Measurements from ENCODE around the gene SENP7. TPM values are rescaled to one million over a fixed set of nuclear protein-coding genes. Genes with fewer than 3 reads are reported as not detected.

The SENP7 gene
- polyA plus RNA-seq, 2 donors, result 4.2 to 6.4 TPM

DNA sequence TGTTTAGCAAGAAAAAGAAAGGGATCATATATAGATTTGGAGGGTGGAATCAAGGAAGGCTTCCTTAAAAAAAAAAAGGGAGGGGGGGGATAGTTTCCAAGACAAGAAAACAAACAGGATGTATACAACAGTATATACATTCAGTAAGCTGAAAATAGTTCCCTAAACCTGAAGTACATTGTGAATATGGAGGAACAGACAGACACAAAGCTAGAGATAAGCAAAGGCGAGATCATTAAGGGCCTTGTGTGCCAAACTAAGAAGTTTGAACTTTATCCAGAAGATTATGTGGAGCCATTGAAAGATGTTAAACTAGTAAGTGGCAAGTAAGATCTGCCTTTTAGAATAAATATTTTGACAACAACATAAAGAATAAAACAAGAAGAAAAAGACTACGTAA, 99.4 kb downstream of the SENP7 start:
- H3K4me3 ChIP-seq (ENCODE audit: low read depth in 1 of 2, low read length in 2 of 2), result no peak overlapping the region
- no peak overlapping the region for H3K27ac ChIP-seq (ENCODE audit: low read depth in 2 of 2, low read length in 1 of 2)
- H3K9me3 ChIP-seq (ENCODE audit: control insufficient read depth in 2 of 2, insufficient read depth in 1 of 2, low read depth in 1 of 2, low read length in 1 of 2), result no peaks in the 10 kb centered on the region
- H3K27me3 ChIP-seq (ENCODE audit: control insufficient read depth in 1 of 2, insufficient read depth in 2 of 2, low read length in 2 of 2), result no peaks in the 10 kb centered on the region
- WGBS, 2 donors, result 91 to 95% methylated on average over 2 of the region's 2 CpGs
- no peaks in the 10 kb centered on the region for H3K36me3 ChIP-seq (ENCODE audit: control insufficient read depth in 2 of 2, insufficient read depth in 2 of 2, low read length in 1 of 2)
- peaks cover 0 to 2% of the 10 kb centered on the region in 2 donors for H3K4me1 ChIP-seq (ENCODE audit: control insufficient read depth in 2 of 2, insufficient read depth in 2 of 2, low read length in 1 of 2)

DNA sequence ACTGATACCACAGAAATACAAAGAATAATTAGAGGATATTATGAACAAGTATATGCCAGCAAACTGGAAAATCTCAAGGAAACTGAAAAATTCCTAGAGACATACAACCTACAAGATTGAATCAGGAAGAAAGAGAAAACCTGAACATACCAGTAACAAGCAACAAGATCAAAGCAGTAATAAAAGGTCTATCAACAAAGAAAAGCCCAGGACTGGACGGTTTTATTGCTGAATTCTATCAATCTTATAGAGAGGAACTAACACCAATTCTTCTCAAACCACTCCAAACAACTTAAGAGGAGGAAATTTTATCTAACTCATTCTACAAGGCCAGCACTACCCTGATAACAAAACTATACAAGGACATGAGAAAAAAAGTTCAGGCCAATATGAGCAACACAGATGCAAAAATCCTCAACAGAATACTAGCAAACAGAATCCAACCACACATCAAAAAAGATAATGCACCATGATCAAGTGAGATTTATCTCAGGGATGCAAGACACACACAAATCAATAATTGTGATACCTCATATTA, 121.5 kb downstream of the SENP7 start:
- Histone ChIP-seq H3K4me3 (ENCODE audit: low read depth in 1 of 2, low read length in 2 of 2) (no peak overlapping the region), H3K4me1 (ENCODE audit: control insufficient read depth in 2 of 2, insufficient read depth in 2 of 2, low read length in 1 of 2) (no peaks in the 10 kb centered on the region), H3K36me3 (ENCODE audit: control insufficient read depth in 2 of 2, insufficient read depth in 2 of 2, low read length in 1 of 2) (no peaks in the 10 kb centered on the region), H3K9me3 (ENCODE audit: control insufficient read depth in 2 of 2, insufficient read depth in 1 of 2, low read depth in 1 of 2, low read length in 1 of 2) (no peaks in the 10 kb centered on the region), H3K27ac (ENCODE audit: low read depth in 2 of 2, low read length in 1 of 2) (no peak overlapping the region), H3K27me3 (ENCODE audit: control insufficient read depth in 1 of 2, insufficient read depth in 2 of 2, low read length in 2 of 2) (no peaks in the 10 kb centered on the region)
- WGBS, 2 donors, result 73 to 93% methylated on average over 1 of the region's 1 CpG

DNA sequence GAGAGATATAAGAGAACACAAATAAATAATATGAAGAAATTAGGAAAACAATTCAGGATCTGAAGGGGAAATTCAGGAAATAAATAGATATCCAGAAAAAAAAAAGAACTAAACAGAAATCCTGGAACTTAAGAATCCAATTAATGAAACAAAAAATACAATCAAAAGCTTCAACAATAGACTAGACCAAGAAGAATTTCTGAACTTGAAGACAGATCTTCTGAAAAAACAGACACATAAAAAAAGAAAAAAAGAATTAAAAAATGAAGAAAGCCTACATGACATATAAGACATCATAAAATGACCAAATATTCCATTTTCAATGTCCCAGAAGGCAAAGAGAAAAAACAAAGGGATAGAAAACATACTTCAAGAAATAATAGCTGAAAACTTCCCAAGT, 124.3 kb downstream of the SENP7 start:
- no peak overlapping the region for H3K27ac ChIP-seq (ENCODE audit: low read depth in 2 of 2, low read length in 1 of 2)
- H3K4me1 ChIP-seq (ENCODE audit: control insufficient read depth in 2 of 2, insufficient read depth in 2 of 2, low read length in 1 of 2), result no peaks in the 10 kb centered on the region
- H3K4me3 ChIP-seq (ENCODE audit: low read depth in 1 of 2, low read length in 2 of 2), result no peak overlapping the region

DNA sequence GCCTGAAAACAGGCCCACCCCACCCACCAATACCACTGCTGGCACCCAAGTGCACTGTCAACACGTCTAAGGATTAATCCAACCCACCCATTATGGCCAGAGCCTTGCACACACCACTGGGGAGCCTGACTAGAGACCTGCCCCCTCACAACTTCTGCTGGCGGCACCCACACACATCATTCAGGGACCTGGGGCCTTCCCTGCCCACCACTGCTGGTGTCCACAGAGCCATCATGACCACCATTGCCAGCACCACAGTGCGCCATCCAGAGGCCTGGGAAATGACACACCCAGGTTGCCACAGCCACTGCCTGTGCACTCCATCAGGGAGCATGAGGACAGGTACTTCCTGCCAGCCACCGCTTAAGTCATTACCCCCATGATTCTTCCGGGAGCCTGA, 125.7 kb downstream of the SENP7 start:
- Histone ChIP-seq H3K4me1 (ENCODE audit: control insufficient read depth in 2 of 2, insufficient read depth in 2 of 2, low read length in 1 of 2) (no peaks in the 10 kb centered on the region), H3K27ac (ENCODE audit: low read depth in 2 of 2, low read length in 1 of 2) (no peak overlapping the region), H3K9me3 (ENCODE audit: control insufficient read depth in 2 of 2, insufficient read depth in 1 of 2, low read depth in 1 of 2, low read length in 1 of 2) (no peaks in the 10 kb centered on the region), H3K27me3 (ENCODE audit: control insufficient read depth in 1 of 2, insufficient read depth in 2 of 2, low read length in 2 of 2) (no peaks in the 10 kb centered on the region), H3K4me3 (ENCODE audit: low read depth in 1 of 2, low read length in 2 of 2) (no peak overlapping the region), H3K36me3 (ENCODE audit: control insufficient read depth in 2 of 2, insufficient read depth in 2 of 2, low read length in 1 of 2) (no peaks in the 10 kb centered on the region)
- WGBS, 2 donors, result 84 to 95% methylated on average over 5 of the region's 5 CpGs

More for the DNA sequence above, 124.3 kb downstream of the SENP7 start:
- Histone ChIP-seq H3K9me3 (ENCODE audit: control insufficient read depth in 2 of 2, insufficient read depth in 1 of 2, low read depth in 1 of 2, low read length in 1 of 2) (no peaks in the 10 kb centered on the region), H3K27me3 (ENCODE audit: control insufficient read depth in 1 of 2, insufficient read depth in 2 of 2, low read length in 2 of 2) (no peaks in the 10 kb centered on the region), H3K36me3 (ENCODE audit: control insufficient read depth in 2 of 2, insufficient read depth in 2 of 2, low read length in 1 of 2) (no peaks in the 10 kb centered on the region)

DNA sequence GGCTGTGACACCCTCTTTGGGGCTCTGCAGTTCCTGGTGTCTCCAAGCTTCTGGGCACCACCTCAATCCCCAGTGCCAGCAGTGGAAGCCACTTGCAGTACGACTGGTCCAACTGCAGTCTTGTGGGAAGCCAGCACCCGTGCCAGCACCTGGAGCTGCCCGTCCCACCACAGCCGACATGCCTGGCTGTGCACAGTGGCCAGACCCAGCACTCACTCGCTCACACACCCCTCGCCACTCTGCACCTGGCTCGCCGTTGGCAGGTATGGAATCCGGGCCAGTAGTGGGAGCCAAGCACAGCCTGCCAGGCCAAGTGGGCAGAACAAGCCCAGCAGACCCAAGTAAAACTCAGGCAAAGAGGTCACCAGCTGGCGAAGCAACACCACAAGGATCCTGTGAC, 128.6 kb downstream of the SENP7 start:
- no peaks in the 10 kb centered on the region for H3K27me3 ChIP-seq (ENCODE audit: control insufficient read depth in 1 of 2, insufficient read depth in 2 of 2, low read length in 2 of 2)

DNA sequence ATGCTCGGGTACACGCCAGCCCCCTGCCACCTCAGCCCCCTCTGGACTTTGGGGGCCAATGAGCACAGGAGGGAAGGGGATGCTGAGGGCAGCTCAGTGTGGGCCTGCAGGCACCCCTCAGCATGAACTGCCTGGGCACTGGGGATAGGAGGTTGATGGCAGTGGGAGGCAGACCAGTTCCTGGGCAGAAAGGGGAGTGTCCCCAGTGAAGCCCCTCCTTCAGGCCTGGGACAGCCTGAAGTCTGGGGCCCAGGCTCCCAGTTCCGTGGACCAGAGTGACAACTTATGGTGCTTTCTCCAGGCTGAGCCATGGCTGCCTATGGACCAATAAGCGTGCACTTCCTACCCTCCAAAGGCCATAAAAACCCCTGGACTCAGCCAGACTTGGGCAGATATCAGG, 129.4 kb downstream of the SENP7 start:
- H3K9me3 ChIP-seq (ENCODE audit: control insufficient read depth in 2 of 2, insufficient read depth in 1 of 2, low read depth in 1 of 2, low read length in 1 of 2), result no peaks in the 10 kb centered on the region
- WGBS, 2 donors, result 90 to 98% methylated on average over 4 of the region's 4 CpGs
- H3K27me3 ChIP-seq (ENCODE audit: control insufficient read depth in 1 of 2, insufficient read depth in 2 of 2, low read length in 2 of 2), result no peaks in the 10 kb centered on the region
- H3K4me3 ChIP-seq (ENCODE audit: low read depth in 1 of 2, low read length in 2 of 2), result no peak overlapping the region
- H3K36me3 ChIP-seq (ENCODE audit: control insufficient read depth in 2 of 2, insufficient read depth in 2 of 2, low read length in 1 of 2), result no peaks in the 10 kb centered on the region
- no peaks in the 10 kb centered on the region for H3K4me1 ChIP-seq (ENCODE audit: control insufficient read depth in 2 of 2, insufficient read depth in 2 of 2, low read length in 1 of 2)
- no peak overlapping the region for H3K27ac ChIP-seq (ENCODE audit: low read depth in 2 of 2, low read length in 1 of 2)

More for the DNA sequence above, 128.6 kb downstream of the SENP7 start:
- no peaks in the 10 kb centered on the region for H3K36me3 ChIP-seq (ENCODE audit: control insufficient read depth in 2 of 2, insufficient read depth in 2 of 2, low read length in 1 of 2)
- H3K4me3 ChIP-seq (ENCODE audit: low read depth in 1 of 2, low read length in 2 of 2), result no peak overlapping the region
- H3K4me1 ChIP-seq (ENCODE audit: control insufficient read depth in 2 of 2, insufficient read depth in 2 of 2, low read length in 1 of 2), result no peaks in the 10 kb centered on the region
- no peaks in the 10 kb centered on the region for H3K9me3 ChIP-seq (ENCODE audit: control insufficient read depth in 2 of 2, insufficient read depth in 1 of 2, low read depth in 1 of 2, low read length in 1 of 2)
- 97 to 98% methylated on average over 10 of the region's 10 CpGs for WGBS, 2 donors
- no peak overlapping the region for H3K27ac ChIP-seq (ENCODE audit: low read depth in 2 of 2, low read length in 1 of 2)

DNA sequence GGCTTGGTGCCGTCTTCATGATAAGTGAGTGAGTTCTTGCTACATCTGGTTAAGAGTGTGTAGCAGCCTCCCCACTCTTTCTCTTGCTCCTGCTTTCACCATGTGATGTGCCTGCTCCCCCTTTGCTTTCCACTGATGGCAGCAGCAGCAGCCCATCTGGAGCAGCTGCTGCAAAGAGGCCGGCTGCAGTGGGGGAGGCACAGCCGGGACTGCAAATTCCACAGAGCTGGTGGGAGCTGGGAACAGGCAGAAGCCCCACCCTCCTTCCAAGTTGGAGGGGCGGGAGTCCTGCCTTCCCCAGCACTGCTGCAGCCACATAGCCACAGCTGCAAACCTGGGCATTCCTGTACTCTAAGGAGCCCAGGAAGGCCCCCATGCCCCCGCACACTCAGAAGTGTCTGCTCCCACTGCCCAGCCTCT, 129.8 kb downstream of the SENP7 start:
- no peaks in the 10 kb centered on the region for H3K27me3 ChIP-seq (ENCODE audit: control insufficient read depth in 1 of 2, insufficient read depth in 2 of 2, low read length in 2 of 2)
- H3K4me3 ChIP-seq (ENCODE audit: low read depth in 1 of 2, low read length in 2 of 2), result no peak overlapping the region
- H3K27ac ChIP-seq (ENCODE audit: low read depth in 2 of 2, low read length in 1 of 2), result no peak overlapping the region
- no peaks in the 10 kb centered on the region for H3K36me3 ChIP-seq (ENCODE audit: control insufficient read depth in 2 of 2, insufficient read depth in 2 of 2, low read length in 1 of 2)
- H3K4me1 ChIP-seq (ENCODE audit: control insufficient read depth in 2 of 2, insufficient read depth in 2 of 2, low read length in 1 of 2), result no peaks in the 10 kb centered on the region
- WGBS, 2 donors, result 68 to 72% methylated on average over 5 of the region's 5 CpGs
- no peaks in the 10 kb centered on the region for H3K9me3 ChIP-seq (ENCODE audit: control insufficient read depth in 2 of 2, insufficient read depth in 1 of 2, low read depth in 1 of 2, low read length in 1 of 2)

DNA sequence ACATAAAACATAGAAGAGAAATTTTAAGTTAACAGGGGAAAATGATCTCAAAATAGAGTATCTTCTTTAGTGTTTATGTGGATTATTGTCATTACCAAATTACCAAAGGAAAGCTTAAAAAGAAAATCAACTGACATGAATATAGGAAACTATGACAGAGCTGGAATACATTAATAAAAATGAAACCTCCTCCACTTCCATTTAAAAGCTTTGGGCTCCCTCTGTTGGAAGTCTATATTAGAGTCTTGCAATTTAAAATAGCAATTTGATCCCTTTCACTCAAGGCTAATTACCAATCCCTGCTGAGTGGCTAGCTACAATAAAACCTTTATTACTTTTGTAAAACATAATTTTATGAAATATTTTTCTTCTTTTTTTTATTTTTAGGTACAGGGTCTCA, 131.2 kb downstream of the SENP7 start:
- Histone ChIP-seq H3K27ac (ENCODE audit: low read depth in 2 of 2, low read length in 1 of 2) (no peak overlapping the region), H3K4me3 (ENCODE audit: low read depth in 1 of 2, low read length in 2 of 2) (no peak overlapping the region), H3K36me3 (ENCODE audit: control insufficient read depth in 2 of 2, insufficient read depth in 2 of 2, low read length in 1 of 2) (no peaks in the 10 kb centered on the region)

DNA sequence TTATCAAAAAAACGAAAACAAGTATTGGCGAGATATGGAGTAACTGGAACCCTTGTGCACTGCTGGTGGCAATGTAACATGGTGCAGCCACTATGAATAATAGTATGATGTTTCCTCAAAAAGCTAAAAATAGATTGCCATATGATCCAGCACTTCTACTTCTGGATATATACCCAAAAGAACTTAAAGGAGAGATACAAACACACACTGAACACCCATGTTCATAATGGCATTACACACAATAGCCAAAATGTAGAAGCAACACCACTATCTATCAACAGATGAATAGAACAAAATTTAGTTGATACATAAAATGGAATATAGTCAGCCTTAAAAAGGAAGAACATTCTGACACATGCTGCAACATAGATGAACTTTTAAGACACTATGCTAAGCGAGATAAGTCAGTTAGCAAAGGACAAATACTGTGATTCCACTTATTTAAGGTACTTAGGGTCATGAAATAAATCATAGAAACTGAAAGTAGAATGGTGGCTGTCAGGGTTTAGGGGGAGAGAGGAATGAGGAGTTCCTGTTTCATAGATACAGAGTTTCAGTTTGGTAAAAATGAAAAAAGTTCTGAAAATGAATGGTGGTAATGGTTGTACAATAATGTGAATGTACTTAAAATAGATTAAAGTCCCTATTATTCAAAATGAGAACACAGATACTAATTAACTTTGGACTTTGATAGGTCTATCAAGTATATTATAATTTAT, 133.2 kb downstream of the SENP7 start:
- no peak overlapping the region for H3K27ac ChIP-seq (ENCODE audit: low read depth in 2 of 2, low read length in 1 of 2)
- H3K4me1 ChIP-seq (ENCODE audit: control insufficient read depth in 2 of 2, insufficient read depth in 2 of 2, low read length in 1 of 2), result no peaks in the 10 kb centered on the region
- 89 to 92% methylated on average over 3 of the region's 3 CpGs for WGBS, 2 donors
- no peak overlapping the region for H3K4me3 ChIP-seq (ENCODE audit: low read depth in 1 of 2, low read length in 2 of 2)
- H3K36me3 ChIP-seq (ENCODE audit: control insufficient read depth in 2 of 2, insufficient read depth in 2 of 2, low read length in 1 of 2), result no peaks in the 10 kb centered on the region
- H3K27me3 ChIP-seq (ENCODE audit: control insufficient read depth in 1 of 2, insufficient read depth in 2 of 2, low read length in 2 of 2), result no peaks in the 10 kb centered on the region
- no peaks in the 10 kb centered on the region for H3K9me3 ChIP-seq (ENCODE audit: control insufficient read depth in 2 of 2, insufficient read depth in 1 of 2, low read depth in 1 of 2, low read length in 1 of 2)

More for the DNA sequence above, 131.2 kb downstream of the SENP7 start:
- Histone ChIP-seq H3K4me1 (ENCODE audit: control insufficient read depth in 2 of 2, insufficient read depth in 2 of 2, low read length in 1 of 2) (no peaks in the 10 kb centered on the region), H3K9me3 (ENCODE audit: control insufficient read depth in 2 of 2, insufficient read depth in 1 of 2, low read depth in 1 of 2, low read length in 1 of 2) (no peaks in the 10 kb centered on the region), H3K27me3 (ENCODE audit: control insufficient read depth in 1 of 2, insufficient read depth in 2 of 2, low read length in 2 of 2) (no peaks in the 10 kb centered on the region)

DNA sequence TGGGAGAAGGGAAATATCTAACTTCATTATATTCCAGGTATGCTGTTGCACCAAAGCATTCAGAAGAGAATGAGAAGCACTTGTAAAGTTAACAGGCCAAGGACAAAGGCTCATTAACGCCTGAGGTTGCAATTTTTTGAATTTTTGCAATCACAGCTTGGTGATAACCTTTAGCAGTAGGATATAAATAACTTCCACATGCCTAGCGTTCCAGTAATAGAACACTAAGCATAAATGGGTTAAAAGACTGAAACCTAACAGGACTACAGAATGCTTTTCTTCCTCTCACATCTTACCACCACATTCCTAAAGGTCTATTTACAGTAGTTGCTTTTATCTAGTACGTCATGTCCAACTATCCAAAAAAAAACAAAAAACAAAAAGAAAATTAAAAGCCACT, 135.2 kb downstream of the SENP7 start:
- H3K27ac ChIP-seq (ENCODE audit: low read depth in 2 of 2, low read length in 1 of 2), result no peak overlapping the region

More for the DNA sequence above, 135.2 kb downstream of the SENP7 start:
- Histone ChIP-seq H3K27me3 (ENCODE audit: control insufficient read depth in 1 of 2, insufficient read depth in 2 of 2, low read length in 2 of 2) (no peaks in the 10 kb centered on the region), H3K9me3 (ENCODE audit: control insufficient read depth in 2 of 2, insufficient read depth in 1 of 2, low read depth in 1 of 2, low read length in 1 of 2) (no peaks in the 10 kb centered on the region), H3K36me3 (ENCODE audit: control insufficient read depth in 2 of 2, insufficient read depth in 2 of 2, low read length in 1 of 2) (no peaks in the 10 kb centered on the region), H3K4me1 (ENCODE audit: control insufficient read depth in 2 of 2, insufficient read depth in 2 of 2, low read length in 1 of 2) (no peaks in the 10 kb centered on the region), H3K4me3 (ENCODE audit: low read depth in 1 of 2, low read length in 2 of 2) (no peak overlapping the region)
- 61 to 75% methylated on average over 3 of the region's 3 CpGs for whole genome bisulfite sequencing, 2 donors

Data from esophagus (tissue), 2 donors.